ENCODE data around the gene SV2B.

- TF ChIP-seq CTCF (conservative IDR thresholded peaks at IDR 0.05; ENCODE audit: low read depth, low read length) (no peak), EZH2 (IDR thresholded peaks at IDR 0.05; ENCODE audit: low read length, unreplicated experiment) (no peak)
Measured at GRCh38 chr15:91108421-91108820, 8.4 kb downstream of the SV2B start.
